Panc1 (cell line): ENCODE results near the gene OTOA.

Source experiments
- CTCF ChIP-seq: fragments of 450-650 bp; IDR thresholded peaks from 2 replicates; pipeline ENCODE4 v1.5.1; 2017; ENCODE audit warnings: mild to moderate bottlenecking
- POLR2AphosphoS5 ChIP-seq: IDR thresholded peaks from 2 replicates; pipeline ENCODE4 v1.6.1; 2012; ENCODE audit warnings: mild to moderate bottlenecking, low read depth, low read length, moderate library complexity
- REST ChIP-seq, 2 experiments: IDR thresholded peaks; 2 replicates each; pipeline ENCODE4 v1.6.1; 2011 to 2012; ENCODE audit warnings: low read depth in 2 of 2, control low read depth in 1 of 2, low read length in 1 of 2, mild to moderate bottlenecking in 1 of 2, moderate library complexity in 1 of 2; ENCODE audit not compliant: insufficient read depth in 1 of 2
- TCF7L2 ChIP-seq: IDR thresholded peaks from 2 replicates; pipeline ENCODE4 v1.6.1; 2011; ENCODE audit warnings: mild to moderate bottlenecking, low read depth, low read length, inconsistent platforms

GRCh38 chr16:21634216-21634615 lies 29.6 kb upstream of the OTOA start:
- TF ChIP-seq REST (IDR thresholded peaks at IDR 0.05; ENCODE audit: insufficient read depth in 1 of 2, low read depth in 2 of 2, low read length in 1 of 2): no peak
- TF ChIP-seq POLR2AphosphoS5: no peak
- no peak for TF ChIP-seq CTCF
- TF ChIP-seq TCF7L2: no peak
